IMR-90 (cell line): ENCODE results near the gene FLVCR1. TPM values are rescaled to one million over a fixed set of nuclear protein-coding genes. Genes with fewer than 3 reads are reported as not detected.

Source experiments
- ATAC-seq: fragments of 200-7000 bp; cut with Tn5 transposase; 2 replicates; pipeline ENCODE4 v1.9.1; 2020; ENCODE audit warnings: low read depth, mild to moderate bottlenecking, moderate library complexity
- BruUV-seq: library from RNA; stranded (reverse); fragments of 400-500 nt; replicated peaks from 2 replicates; lab custom pipeline; 2021; lab: Mats Ljungman, UMichigan
- CTCF ChIA-PET: fragments of 300-600 bp; formaldehyde crosslinking; extraction: SDS; loops from one replicate; lab custom pipeline; 2021; ENCODE audit warnings: antibody characterized with exemption; lab: Yijun Ruan, JAX
- POLR2A ChIA-PET: fragments of 300-600 bp; sonication (Branson Sonifier 250); formaldehyde crosslinking; loops from one replicate; lab custom pipeline; 2022; ENCODE audit warnings: antibody characterized with exemption; ENCODE audit not compliant: unreplicated experiment; lab: Charles Lee
- DNase-seq: peaks from one replicate; pipeline ENCODE4 v3.0.0; 2013
- H2AFZ ChIP-seq: replicated peaks from 2 replicates; pipeline ENCODE3; 2013; ENCODE audit warnings: low read length, mild to moderate bottlenecking; ENCODE audit not compliant: poor library complexity
- H2AK5ac ChIP-seq: 2 replicates; pipeline ENCODE4 v1.6.1; 2013; ENCODE audit warnings: low read depth, low read length, inconsistent platforms
- H2AK9ac ChIP-seq: replicated peaks from 2 replicates; pipeline ENCODE3; 2013; ENCODE audit warnings: mild to moderate bottlenecking, low read depth, low read length, moderate library complexity; ENCODE audit not compliant: poor library complexity
- H2BK120ac ChIP-seq: 2 replicates; pipeline ENCODE4 v1.6.1; 2013; ENCODE audit warnings: low read depth, low read length, inconsistent platforms
- H2BK15ac ChIP-seq: 3 replicates; pipeline ENCODE4 v1.6.1; 2013; ENCODE audit warnings: low read depth, low read length, inconsistent platforms
- H2BK20ac ChIP-seq: 2 replicates; pipeline ENCODE4 v1.6.1; 2013; ENCODE audit warnings: low read depth, mild to moderate bottlenecking, inconsistent platforms, low read length, moderate library complexity
- H2BK5ac ChIP-seq: 2 replicates; pipeline ENCODE4 v1.6.1; 2013; ENCODE audit warnings: mild to moderate bottlenecking, low read depth, low read length, inconsistent platforms; ENCODE audit not compliant: poor library complexity, severe bottlenecking
- H3K14ac ChIP-seq: replicated peaks from 2 replicates; pipeline ENCODE4 v1.6.1; 2013; ENCODE audit warnings: low read depth, low read length, inconsistent platforms
- H3K18ac ChIP-seq: 2 replicates; pipeline ENCODE4 v1.6.1; 2013; ENCODE audit warnings: low read depth, low read length, control low read depth
- H3K23ac ChIP-seq: 2 replicates; pipeline ENCODE4 v1.6.1; 2013; ENCODE audit warnings: low read depth, low read length, inconsistent platforms
- H3K27ac ChIP-seq: 2 replicates; pipeline ENCODE4 v1.5.1; 2013; ENCODE audit warnings: mild to moderate bottlenecking, control low read depth, low read length; ENCODE audit not compliant: insufficient read depth
- H3K27me3 ChIP-seq: 2 replicates; pipeline ENCODE4 v1.6.1; 2013; ENCODE audit warnings: low read length; ENCODE audit not compliant: control insufficient read depth, insufficient read depth
- H3K36me3 ChIP-seq: 2 replicates; pipeline ENCODE4 v1.6.1; 2013; ENCODE audit warnings: low read length, mixed read lengths; ENCODE audit not compliant: control insufficient read depth, insufficient read depth
- H3K4ac ChIP-seq: 2 replicates; pipeline ENCODE4 v1.6.1; 2013; ENCODE audit warnings: low read depth, low read length, inconsistent platforms
- H3K4me1 ChIP-seq: 2 replicates; pipeline ENCODE4 v1.6.1; 2013; ENCODE audit warnings: low read length, mixed read lengths; ENCODE audit not compliant: control insufficient read depth, insufficient read depth
- H3K4me2 ChIP-seq: 2 replicates; pipeline ENCODE4 v1.6.1; 2013; ENCODE audit warnings: low read depth, mild to moderate bottlenecking, control low read depth, low read length, moderate library complexity
- H3K4me3 ChIP-seq: 2 replicates; pipeline ENCODE4 v1.5.1; 2013; ENCODE audit warnings: low read depth, mild to moderate bottlenecking, control low read depth, low read length, moderate library complexity; ENCODE audit not compliant: insufficient read depth
- H3K56ac ChIP-seq: 2 replicates; pipeline ENCODE4 v1.6.1; 2013; ENCODE audit warnings: low read length, inconsistent platforms; ENCODE audit not compliant: insufficient read depth; ENCODE audit errors: extremely low read depth
- H3K79me1 ChIP-seq, 2 experiments: 2 replicates each; pipeline ENCODE4 v1.6.1; 2013; ENCODE audit warnings: low read length in 2 of 2, inconsistent platforms in 1 of 2, low read depth in 1 of 2
- H3K9ac ChIP-seq: 2 replicates; pipeline ENCODE4 v1.6.1; 2013; ENCODE audit warnings: low read depth, low read length, control low read depth
- H3K9me1 ChIP-seq: 2 replicates; pipeline ENCODE4 v1.6.1; 2013; ENCODE audit warnings: low read length, inconsistent platforms; ENCODE audit not compliant: insufficient read depth
- H3K9me3 ChIP-seq: 2 replicates; pipeline ENCODE4 v1.6.1; 2013; ENCODE audit warnings: low read length; ENCODE audit not compliant: control insufficient read depth, insufficient read depth
- H4K20me1 ChIP-seq: 2 replicates; pipeline ENCODE4 v1.6.1; 2013; ENCODE audit warnings: low read length, inconsistent platforms; ENCODE audit not compliant: insufficient read depth
- H4K5ac ChIP-seq: 2 replicates; pipeline ENCODE4 v1.6.1; 2013; ENCODE audit warnings: mild to moderate bottlenecking, low read depth, low read length, control low read depth
- H4K8ac ChIP-seq, 2 experiments: 2 replicates each; pipeline ENCODE4 v1.6.1; 2013; ENCODE audit warnings: low read depth in 2 of 2, low read length in 2 of 2, control low read depth in 1 of 2, inconsistent platforms in 1 of 2
- H4K91ac ChIP-seq: 2 replicates; pipeline ENCODE4 v1.6.1; 2013; ENCODE audit warnings: low read depth, low read length, inconsistent platforms; ENCODE audit not compliant: insufficient read depth
- CEBPB ChIP-seq: IDR thresholded peaks from 2 replicates; pipeline ENCODE4 v1.6.1; 2012; ENCODE audit warnings: low read depth, low read length, improper control_type of control experiment
- MAFK ChIP-seq: IDR thresholded peaks from 2 replicates; pipeline ENCODE4 v1.6.1; 2012; ENCODE audit warnings: low read depth, low read length, improper control_type of control experiment
- MAZ ChIP-seq: IDR thresholded peaks from 2 replicates; pipeline ENCODE4 v1.6.1; 2012; ENCODE audit warnings: low read depth, mild to moderate bottlenecking, low read length, improper control_type of control experiment, moderate library complexity, borderline replicate concordance
- POLR2A ChIP-seq: IDR thresholded peaks from 2 replicates; pipeline ENCODE4 v1.6.1; 2012; ENCODE audit warnings: mild to moderate bottlenecking, low read depth, low read length
- WGBS, 2 experiments: methylation state at CpG; one replicate each; pipeline versions ENCODE4 v1.1.5 to v1.1.7; 2013; ENCODE audit warnings: missing lambda C conversion rate in 2 of 2; ENCODE audit not compliant: insufficient read length in 1 of 2; ENCODE audit errors: extremely low coverage in 2 of 2; 5-methylcytosine and 5-hydroxymethylcytosine counted together
- dilution Hi-C: fragments of 300-500 bp; cut with HindIII; formaldehyde crosslinking; loops from one replicate; pipeline ENCODE4 v1.14.3; 2018; ENCODE audit warnings: low sequenced_read_pairs; ENCODE audit not compliant: unreplicated experiment
- in situ Hi-C: fragments of 300-500 bp; cut with MboI; formaldehyde crosslinking; loops from 3 replicates; pipeline ENCODE4 v1.14.3; 2019; ENCODE audit warnings: low sequenced_read_pairs, inconsistent platforms, mixed read lengths
- intact Hi-C: fragments of 100-400 bp; cut with micrococcal nuclease; formaldehyde crosslinking; loops from 2 replicates; pipeline ENCODE4 v1.10.0; 2022
- polyA plus RNA-seq, 3 experiments: library from polyadenylated mRNA; depleted of rRNA; stranded (reverse); fragments of >200 nt; gene quantifications; 2 replicates each; pipeline ENCODE4 v1.2.3, GENCODE V29; 2012; ENCODE audit warnings: low replicate concordance in 1 of 3
- total RNA-seq: library from RNA; depleted of rRNA; stranded (reverse); fragments of >200 nt; gene quantifications from 2 replicates; pipeline ENCODE4 v1.2.3, GENCODE V29; 2012
- TF ChIP-seq, protein P1 (sequence below): conservative IDR thresholded peaks from 2 replicates; pipeline ENCODE4 v1.5.1; 2012; ENCODE audit warnings: mild to moderate bottlenecking, low read depth, low read length, improper control_type of control experiment

The FLVCR1 gene
- total and polyA plus RNA-seq, 2 of the 4 experiments (the other 2 are of a cell fraction), result 2.4 to 3.9 TPM

GRCh38 chr1:212920896-212921295 is 62.8 kb downstream of the FLVCR1 start:
- dilution Hi-C loops (no loop called here), intact Hi-C loops (no loop called here), in situ Hi-C loops (no loop called here)
- Histone ChIP-seq H2AFZ (no peak overlapping the region), H2BK20ac (no peak overlapping the region), H3K56ac (no peak overlapping the region), H3K27me3 (peaks cover 29% of the 10 kb centered on the region), H2AK5ac (no peak overlapping the region), H4K5ac (no peak overlapping the region), H3K4me3 (no peak overlapping the region), H3K9me1 (no peaks in the 10 kb centered on the region; the same call in 1 of the 2 replicates), H3K4me1 (peaks cover 8% of the 10 kb centered on the region; the same call in 1 of the 2 replicates), H2BK15ac (no peak overlapping the region), H2AK9ac (no peak overlapping the region), H3K27ac (no peak overlapping the region), H4K20me1 (peaks cover 10% of the 10 kb centered on the region), H3K4me2 (no peak overlapping the region), H2BK120ac (no peak overlapping the region), H4K91ac (no peak overlapping the region), H3K14ac (no peak overlapping the region), H3K4ac (no peak overlapping the region), H3K18ac (no peak overlapping the region), H2BK5ac (no peak overlapping the region), H4K8ac (no peak overlapping the region), H3K79me1 (no peaks in the 10 kb centered on the region), H3K23ac (no peak overlapping the region), H3K9ac (no peak overlapping the region), H3K36me3 (no peaks in the 10 kb centered on the region), H3K9me3 (no peaks in the 10 kb centered on the region)
- DNase-seq, result no peak
- no TSS peak for BruUV-seq
- TF ChIP-seq MAFK (no peak), POLR2A (no peak), MAZ (no peak), CEBPB (no peak)
- TF ChIP-seq, protein P1, sequence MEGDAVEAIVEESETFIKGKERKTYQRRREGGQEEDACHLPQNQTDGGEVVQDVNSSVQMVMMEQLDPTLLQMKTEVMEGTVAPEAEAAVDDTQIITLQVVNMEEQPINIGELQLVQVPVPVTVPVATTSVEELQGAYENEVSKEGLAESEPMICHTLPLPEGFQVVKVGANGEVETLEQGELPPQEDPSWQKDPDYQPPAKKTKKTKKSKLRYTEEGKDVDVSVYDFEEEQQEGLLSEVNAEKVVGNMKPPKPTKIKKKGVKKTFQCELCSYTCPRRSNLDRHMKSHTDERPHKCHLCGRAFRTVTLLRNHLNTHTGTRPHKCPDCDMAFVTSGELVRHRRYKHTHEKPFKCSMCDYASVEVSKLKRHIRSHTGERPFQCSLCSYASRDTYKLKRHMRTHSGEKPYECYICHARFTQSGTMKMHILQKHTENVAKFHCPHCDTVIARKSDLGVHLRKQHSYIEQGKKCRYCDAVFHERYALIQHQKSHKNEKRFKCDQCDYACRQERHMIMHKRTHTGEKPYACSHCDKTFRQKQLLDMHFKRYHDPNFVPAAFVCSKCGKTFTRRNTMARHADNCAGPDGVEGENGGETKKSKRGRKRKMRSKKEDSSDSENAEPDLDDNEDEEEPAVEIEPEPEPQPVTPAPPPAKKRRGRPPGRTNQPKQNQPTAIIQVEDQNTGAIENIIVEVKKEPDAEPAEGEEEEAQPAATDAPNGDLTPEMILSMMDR, result 0 out of 2 replicates have a peak, but pooled peaks have one; percentile 21
- 81% methylated on average over 4 of the region's 6 CpGs; no CpG with 5 or more reads in 1 of the 2 experiments for WGBS, 2 experiments
- ChIA-PET CTCF (no interaction called here), POLR2A (no interaction called here)
- no peak for ATAC-seq
